PFSK-1 (cell line): ENCODE results near the gene PRPF40B.

Experiments used
- FOXP2 ChIP-seq: optimal IDR thresholded peaks from 2 replicates; pipeline ENCODE3; 2011; ENCODE audit warnings: borderline replicate concordance, control low read depth, inconsistent platforms; ENCODE audit not compliant: insufficient read depth; ENCODE audit errors: extremely low read length, extremely low read depth
- POLR2AphosphoS5 ChIP-seq: IDR thresholded peaks from 2 replicates; pipeline ENCODE4 v1.6.1; 2012; ENCODE audit warnings: low read depth, mild to moderate bottlenecking, control low read depth, low read length, moderate library complexity
- REST ChIP-seq, 2 experiments: IDR thresholded peaks; 2 replicates each; pipeline versions ENCODE4 v1.6.1 to v1.8.0; 2011 to 2012; ENCODE audit warnings: low read depth in 2 of 2, low read length in 2 of 2, control low read depth in 1 of 2, inconsistent platforms in 1 of 2, mild to moderate bottlenecking in 1 of 2, moderate library complexity in 1 of 2; ENCODE audit not compliant: insufficient read depth in 1 of 2
- SIN3A ChIP-seq: IDR thresholded peaks from 2 replicates; pipeline ENCODE4 v1.6.1; 2012; ENCODE audit warnings: mild to moderate bottlenecking, low read length, moderate library complexity, borderline replicate concordance; ENCODE audit not compliant: insufficient read depth
- TAF1 ChIP-seq: IDR thresholded peaks from 2 replicates; pipeline ENCODE4 v1.6.1; 2012; ENCODE audit warnings: low read length, control low read depth, borderline replicate concordance; ENCODE audit not compliant: insufficient read depth

Gene PRPF40B

DNA sequence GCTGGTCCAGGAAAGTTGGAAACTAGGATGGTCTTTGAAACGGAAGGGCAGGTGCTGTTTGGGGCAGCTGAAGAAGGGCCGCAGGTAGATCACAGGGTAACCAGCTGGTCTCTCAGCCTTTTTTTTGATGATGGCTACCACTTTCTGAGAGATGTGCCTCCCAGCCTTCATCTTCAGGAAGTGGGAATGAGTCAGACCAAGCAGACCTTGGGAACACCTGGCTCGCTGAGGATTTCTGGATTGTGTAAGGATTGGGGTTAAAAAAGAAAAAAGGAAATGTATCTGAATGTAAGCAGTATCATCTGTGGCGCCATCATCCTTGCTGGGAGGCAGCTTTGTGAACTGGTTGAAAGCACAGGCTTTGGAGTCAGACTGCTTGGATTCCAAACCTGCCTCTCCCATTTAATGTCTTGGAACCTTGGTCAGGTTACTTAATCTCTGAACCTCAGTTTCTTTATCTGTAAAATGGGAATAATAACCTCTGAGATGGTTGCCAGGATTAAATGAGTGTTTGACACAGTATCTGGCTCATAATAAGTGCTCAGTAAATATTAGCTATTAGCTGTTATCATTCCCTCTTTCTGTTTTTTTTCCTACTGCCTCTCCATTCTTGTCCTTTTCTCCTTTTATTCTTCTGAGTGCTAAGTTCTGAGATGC, 1.7 kb downstream of the PRPF40B start:
- TF ChIP-seq SIN3A (no peak), REST (IDR thresholded peaks at IDR 0.05; ENCODE audit: insufficient read depth in 1 of 2, low read depth in 2 of 2, low read length in 2 of 2) (no peak), FOXP2 (no peak), TAF1 (no peak), POLR2AphosphoS5 (no peak)

DNA sequence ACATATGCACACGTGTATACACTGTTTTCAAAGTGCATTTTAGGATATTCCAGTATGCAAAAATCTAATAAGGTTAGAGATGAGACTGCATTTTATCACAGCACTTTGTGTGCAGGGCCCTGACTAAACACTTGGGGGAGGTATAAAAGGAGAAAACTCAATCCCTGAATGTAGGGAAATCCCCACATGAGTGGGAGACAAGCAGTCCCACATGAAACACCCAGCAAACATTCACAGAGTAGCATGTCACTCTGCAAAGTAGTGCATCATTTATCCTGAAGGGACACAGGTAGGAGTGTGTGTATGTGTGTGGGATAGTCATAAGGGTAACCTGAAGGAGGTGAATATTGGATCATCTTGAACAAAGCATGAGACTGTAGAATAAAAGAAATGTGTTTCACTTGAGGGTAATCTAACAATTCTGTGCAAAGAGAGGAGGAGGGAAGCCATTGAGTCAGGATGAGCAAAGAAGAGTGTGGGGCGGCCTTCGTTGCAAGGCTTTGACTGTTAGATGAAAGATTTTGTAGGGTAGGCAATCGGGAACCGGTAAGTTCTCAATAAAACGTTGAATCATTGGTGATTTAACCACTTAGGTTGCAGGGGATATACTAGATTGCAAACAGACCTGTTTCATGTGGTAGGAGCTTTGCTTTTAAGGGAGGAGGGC, 2.9 kb downstream of the PRPF40B start:
- TF ChIP-seq FOXP2 (no peak), REST (IDR thresholded peaks at IDR 0.05; ENCODE audit: insufficient read depth in 1 of 2, low read depth in 2 of 2, low read length in 2 of 2) (no peak), SIN3A (no peak), POLR2AphosphoS5 (no peak), TAF1 (no peak)

GRCh38 chr12:49626836-49627235, 3.5 kb downstream of the PRPF40B start:
- TF ChIP-seq POLR2AphosphoS5 (no peak), REST (IDR thresholded peaks at IDR 0.05; ENCODE audit: insufficient read depth in 1 of 2, low read depth in 2 of 2, low read length in 2 of 2) (no peak), TAF1 (no peak), SIN3A (no peak), FOXP2 (no peak)

- TF ChIP-seq REST (IDR thresholded peaks at IDR 0.05; ENCODE audit: insufficient read depth in 1 of 2, low read depth in 2 of 2, low read length in 2 of 2) (no peak), POLR2AphosphoS5 (no peak), SIN3A (no peak), TAF1 (no peak), FOXP2 (no peak)
Measured at GRCh38 chr12:49627752-49628360, 4.5 kb downstream of the PRPF40B start.
